Erythroblast (primary cell): ENCODE results near the gene UBAC2.

Experiments used
- GATA1 ChIP-seq: IDR thresholded peaks from 2 replicates; pipeline ENCODE4 v1.6.1; 2011; ENCODE audit warnings: low read depth, mild to moderate bottlenecking, control low read depth, low read length, moderate library complexity
- POLR2A ChIP-seq: IDR thresholded peaks from 2 replicates; pipeline ENCODE4 v1.6.1; 2011; ENCODE audit warnings: mild to moderate bottlenecking, low read length

- TF ChIP-seq POLR2A (no peak), GATA1 (no peak)
Measured at GRCh38 chr13:99362362-99362761, 161.7 kb downstream of the UBAC2 start.
